GM23338 (cell line): Measurements from ENCODE around the gene TMC2.

Experiments
- CREB1 ChIP-seq: fragments of 250-450 bp; sonication (Bioruptor Pico); IDR thresholded peaks from 2 replicates; pipeline ENCODE4 v1.5.0; 2020; ENCODE audit warnings: low read depth, mild to moderate bottlenecking, moderate library complexity
- CTCF ChIP-seq, 2 experiments: fragments of 200-600 bp in 1 of 2; sonication (generic) in 1 of 2; conservative IDR thresholded peaks; 2 replicates each; pipeline versions ENCODE4 v1.5.1 to v1.6.1; 2016 to 2017; ENCODE audit warnings: antibody characterized with exemption in 2 of 2, low read depth in 2 of 2, mild to moderate bottlenecking in 2 of 2, moderate library complexity in 1 of 2
- ETS1 ChIP-seq: IDR thresholded peaks from 2 replicates; pipeline ENCODE4 v1.6.1; 2016; ENCODE audit warnings: antibody characterized with exemption
- EZH2 ChIP-seq: fragments of 200-600 bp; sonication (generic); IDR thresholded peaks from one replicate; pipeline ENCODE4 v1.8.0; 2017; ENCODE audit warnings: antibody characterized with exemption, mild to moderate bottlenecking, low read depth; ENCODE audit not compliant: unreplicated experiment
- EZH2phosphoT487 ChIP-seq: fragments of 200-600 bp; sonication (generic); IDR thresholded peaks from one replicate; pipeline ENCODE4 v1.8.1; 2018; ENCODE audit warnings: antibody characterized with exemption; ENCODE audit not compliant: unreplicated experiment
- JUNB ChIP-seq: IDR thresholded peaks from one replicate; pipeline ENCODE4 v1.6.1; 2016; ENCODE audit warnings: antibody characterized with exemption; ENCODE audit not compliant: unreplicated experiment
- NANOG ChIP-seq: IDR thresholded peaks from 2 replicates; pipeline ENCODE4 v1.6.1; 2016; ENCODE audit warnings: antibody characterized with exemption, borderline replicate concordance
- POLR2AphosphoS5 ChIP-seq: IDR thresholded peaks from 2 replicates; pipeline ENCODE4 v1.6.1; 2016; ENCODE audit warnings: antibody characterized with exemption, low read depth
- REST ChIP-seq: IDR thresholded peaks from one replicate; pipeline ENCODE4 v1.6.1; 2018; ENCODE audit warnings: antibody characterized with exemption; ENCODE audit not compliant: unreplicated experiment
- ZNF114 ChIP-seq: fragments of 250-450 bp; sonication (Bioruptor Pico); IDR thresholded peaks from 2 replicates; pipeline ENCODE4 v1.5.0; 2020; ENCODE audit warnings: mild to moderate bottlenecking, moderate library complexity
- ZNF331 ChIP-seq: fragments of 250-450 bp; sonication (Bioruptor Pico); IDR thresholded peaks from 2 replicates; pipeline ENCODE4 v1.5.0; 2020; ENCODE audit warnings: low read depth, mild to moderate bottlenecking, moderate library complexity
- ZNF462 ChIP-seq: fragments of 250-450 bp; sonication (Bioruptor Pico); IDR thresholded peaks from 2 replicates; pipeline ENCODE4 v1.5.0; 2020; ENCODE audit warnings: mild to moderate bottlenecking, moderate library complexity

GRCh38 chr20:2658414-2659354 is 122.3 kb downstream of the TMC2 start:
- no peak for TF ChIP-seq CTCF (conservative IDR thresholded peaks at IDR 0.05; ENCODE audit: low read depth in 2 of 2)
- no peak for TF ChIP-seq REST
- no peak for TF ChIP-seq ETS1
- TF ChIP-seq POLR2AphosphoS5, result peak; percentile 64
- TF ChIP-seq EZH2, result no peak
- no peak for TF ChIP-seq JUNB
- TF ChIP-seq EZH2phosphoT487, result no peak
- TF ChIP-seq ZNF114, result no peak
- no peak for TF ChIP-seq NANOG
- TF ChIP-seq CREB1, result no peak
- no peak for TF ChIP-seq ZNF331 (CRISPR knock-in tag)
- no peak; the same call in 1 of the 2 replicates for TF ChIP-seq ZNF462 (CRISPR knock-in tag)
